GM12878 (cell line): Measurements from ENCODE around the gene PLVAP. TPM values are rescaled to one million over a fixed set of nuclear protein-coding genes. Genes with fewer than 3 reads are reported as not detected.

Source experiments
- ATAC-seq: fragments of 200-7000 bp; cut with Tn5 transposase; 3 replicates; pipeline ENCODE4 v1.9.1; 2020; ENCODE audit warnings: mild to moderate bottlenecking, moderate library complexity
- BruUV-seq: library from RNA; stranded (reverse); fragments of 400-500 nt; replicated peaks from 2 replicates; lab custom pipeline; 2021; lab: Mats Ljungman, UMichigan
- CTCF ChIA-PET: fragments of 300-600 bp; sonication (Branson Sonifier 250); formaldehyde crosslinking; extraction: SDS; loops from one replicate; lab custom pipeline; 2021; ENCODE audit warnings: inconsistent platforms; lab: Yijun Ruan, JAX
- POLR2A ChIA-PET: fragments of 350-600 bp; formaldehyde crosslinking; extraction: SDS; loops from one replicate; lab custom pipeline; 2021; ENCODE audit warnings: inconsistent platforms; lab: Charles Lee
- RAD21 ChIA-PET: fragments of 300-600 bp; sonication (Branson Sonifier 250); formaldehyde crosslinking; loops from one replicate; lab custom pipeline; 2023; ENCODE audit warnings: antibody characterized with exemption; ENCODE audit not compliant: unreplicated experiment; lab: Charles Lee
- SMC1A ChIA-PET: fragments of 300-600 bp; sonication (Branson Sonifier 250); formaldehyde crosslinking; loops from one replicate; lab custom pipeline; 2023; ENCODE audit not compliant: unreplicated experiment, uncharacterized antibody; lab: Charles Lee
- DNase-seq: peaks from one replicate; pipeline ENCODE4 v3.0.0-alpha.2; 2011; ENCODE audit warnings: low read depth, low spot score
- FAIRE-seq: peaks from 3 replicates; lab custom pipeline; 2011; peaks lifted over from hg19 to GRCh38; lab: Jason Lieb, UNC
- H2AFZ ChIP-seq: 2 replicates; pipeline ENCODE4 v1.6.0; 2011; ENCODE audit warnings: low read depth, low read length, control low read depth; ENCODE audit not compliant: control insufficient read depth
- H3K27ac ChIP-seq: 2 replicates; pipeline ENCODE4 v1.5.1; 2011; ENCODE audit warnings: control low read depth; ENCODE audit not compliant: control insufficient read depth, insufficient read depth
- H3K27me3 ChIP-seq, 2 experiments: replicated peaks in 1 of 2; 2 replicates each; pipeline versions ENCODE4 v1.6.0 to v1.6.1; 2011; ENCODE audit warnings: low read length in 1 of 2; ENCODE audit not compliant: control insufficient read depth in 2 of 2, insufficient read depth in 2 of 2
- H3K36me3 ChIP-seq, 2 experiments: 2 replicates each; pipeline ENCODE4 v1.5.1; 2011; ENCODE audit warnings: low read length in 1 of 2; ENCODE audit not compliant: control insufficient read depth in 2 of 2, insufficient read depth in 2 of 2
- H3K4me1 ChIP-seq: 2 replicates; pipeline ENCODE4 v1.6.1; 2011; ENCODE audit warnings: mild to moderate bottlenecking, low read length, moderate library complexity, mixed read lengths; ENCODE audit not compliant: control insufficient read depth, insufficient read depth
- H3K4me2 ChIP-seq: 2 replicates; pipeline ENCODE4 v1.6.0; 2011; ENCODE audit warnings: control low read depth; ENCODE audit not compliant: control insufficient read depth, insufficient read depth
- H3K4me3 ChIP-seq: fragments of 200-600 bp; sonication (generic); 2 replicates; pipeline ENCODE4 v1.5.1; 2016
- H3K79me2 ChIP-seq: 2 replicates; pipeline ENCODE4 v1.6.0; 2011; ENCODE audit warnings: low read length; ENCODE audit not compliant: control insufficient read depth, insufficient read depth
- H3K9ac ChIP-seq: 2 replicates; pipeline ENCODE4 v1.8.0; 2011; ENCODE audit warnings: low read length, control low read depth, mixed read lengths; ENCODE audit not compliant: control insufficient read depth, insufficient read depth
- H3K9me3 ChIP-seq: replicated peaks from 3 replicates; pipeline ENCODE4 v1.5.1; 2011; ENCODE audit warnings: mild to moderate bottlenecking, low read length; ENCODE audit not compliant: control insufficient read depth, insufficient read depth
- H4K20me1 ChIP-seq: 2 replicates; pipeline ENCODE4 v1.6.0; 2011; ENCODE audit not compliant: control insufficient read depth, insufficient read depth
- BMI1 ChIP-seq: fragments of 450-650 bp; IDR thresholded peaks from 2 replicates; pipeline ENCODE4 v1.6.1; 2016; ENCODE audit warnings: mild to moderate bottlenecking, moderate library complexity, borderline replicate concordance
- MXI1 ChIP-seq: fragments of 150-350 bp; IDR thresholded peaks from 2 replicates; pipeline ENCODE4 v1.6.1; 2011; ENCODE audit warnings: low read depth, mild to moderate bottlenecking, inconsistent platforms, low read length, improper control_type of control experiment
- NRF1 ChIP-seq: conservative IDR thresholded peaks from 2 replicates; pipeline ENCODE4 v1.6.1; 2011; ENCODE audit warnings: mild to moderate bottlenecking, low read depth, low read length, improper control_type of control experiment
- SUPT20H ChIP-seq: IDR thresholded peaks from 2 replicates; pipeline ENCODE4 v1.6.1; 2011; ENCODE audit warnings: low read depth, mild to moderate bottlenecking, low read length, moderate library complexity, borderline replicate concordance; ENCODE audit not compliant: control insufficient read depth
- YBX1 ChIP-seq: fragments of 450-650 bp; IDR thresholded peaks from 2 replicates; pipeline ENCODE4 v1.6.1; 2016; ENCODE audit warnings: antibody characterized with exemption
- ZNF274 ChIP-seq: IDR thresholded peaks from one replicate; pipeline ENCODE4 v1.8.0; 2011; ENCODE audit not compliant: insufficient read length, insufficient read depth
- ZNF384 ChIP-seq: IDR thresholded peaks from 2 replicates; pipeline ENCODE4 v1.6.1; 2012; ENCODE audit warnings: low read depth, mild to moderate bottlenecking, low read length, improper control_type of control experiment, borderline replicate concordance
- WGBS: methylation state at CpG from one replicate; pipeline ENCODE4 v1.1.6; 2016; ENCODE audit warnings: low lambda C conversion rate; ENCODE audit not compliant: insufficient replicate concordance, insufficient coverage; ENCODE audit errors: missing lambda C conversion rate; 5-methylcytosine and 5-hydroxymethylcytosine counted together
- in situ Hi-C: fragments of 300-500 bp; cut with MboI; formaldehyde crosslinking; loops from 9 replicates; pipeline ENCODE4 v1.14.3; 2018; ENCODE audit warnings: mixed read lengths
- intact Hi-C: fragments of 100-400 bp; cut with micrococcal nuclease; formaldehyde crosslinking; loops from one replicate; pipeline ENCODE4 v1.14.2; 2022; ENCODE audit not compliant: unreplicated experiment
- polyA plus RNA-seq, 11 experiments: library from polyadenylated mRNA; depleted of rRNA in 4 of 11; unstranded in 6 of 11; stranded (reverse) in 5 of 11; fragments of >200 nt; fragmentation: Nextera tagmentation in 4 of 11; fragmentation: Illumina TruSeq in 1 of 11; extraction: Ambion mirVana in 4 of 11; extraction: Trizol in 1 of 11; gene quantifications; 1 replicate in 1 of 11; 2 replicates in 10 of 11; pipeline versions ENCODE4 v1.2.1 to v1.2.3, GENCODE V29; 2011 to 2016; ENCODE audit warnings: inconsistent platforms in 2 of 11, missing spikeins in 2 of 11, low read depth in 1 of 11
- total RNA-seq, 4 experiments: library from RNA; depleted of rRNA in 3 of 4; stranded (reverse); fragments of >200 nt in 3 of 4; fragmentation: Illumina TruSeq in 1 of 4; extraction: Trizol in 1 of 4; gene quantifications; 2 replicates each; pipeline versions ENCODE4 v1.2.1 to v1.2.3, GENCODE V29; 2013 to 2021
- TF ChIP-seq, protein P1 (sequence below): IDR thresholded peaks from 2 replicates; pipeline ENCODE4 v1.6.1; 2011; ENCODE audit warnings: mild to moderate bottlenecking, low read depth, low read length, moderate library complexity; ENCODE audit not compliant: insufficient replicate concordance

The PLVAP gene
- total and polyA plus RNA-seq, 10 of the 15 experiments (the other 5 are each of a cell fraction or from before 2014, with no cell fraction given), result 0.03 to 0.54 (median 0.06) TPM; not detected in 4

DNA sequence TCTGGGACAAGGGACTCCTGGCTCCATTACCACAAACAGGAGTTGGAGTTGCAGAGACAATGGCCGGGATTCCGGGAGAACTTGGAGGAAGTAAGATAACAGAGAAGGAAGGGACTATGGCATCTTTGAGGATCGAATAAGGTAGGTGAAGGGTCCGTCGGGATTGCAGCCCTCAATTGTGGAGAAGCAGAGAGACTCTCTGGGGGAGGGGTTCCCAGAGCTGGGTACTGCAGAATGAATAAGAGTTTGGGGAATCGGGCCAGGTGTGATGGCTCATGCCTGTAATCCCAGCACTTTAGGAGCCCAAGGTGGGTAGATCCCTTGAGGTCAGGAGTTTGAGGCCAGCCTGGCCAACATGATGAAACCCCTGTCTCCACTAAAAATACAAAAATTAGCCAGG, 24.5 kb upstream of the PLVAP start:
- no peak for FAIRE-seq
- intact Hi-C loops, result no loop called here
- Histone ChIP-seq H3K4me2 (no peak overlapping the region), H3K36me3 (peaks cover 14 to 27% of the 10 kb centered on the region in 2 experiments), H4K20me1 (peaks cover 3% of the 10 kb centered on the region; the same call in 1 of the 2 replicates), H3K4me1 (peaks cover 6% of the 10 kb centered on the region), H3K9ac (no peak overlapping the region), H3K4me3 (no peak overlapping the region), H2AFZ (no peak overlapping the region), H3K9me3 (no peaks in the 10 kb centered on the region), H3K27ac (no peak overlapping the region), H3K79me2 (peaks cover 45% of the 10 kb centered on the region), H3K27me3 (no peaks in the 10 kb centered on the region)
- no TSS peak for BruUV-seq
- ChIA-PET SMC1A (no interaction called here), RAD21 (no interaction called here), POLR2A (no interaction called here), CTCF (no interaction called here)
- 96% methylated on average over 6 of the region's 6 CpGs for WGBS
- no peak for ATAC-seq
- TF ChIP-seq, protein P1, sequence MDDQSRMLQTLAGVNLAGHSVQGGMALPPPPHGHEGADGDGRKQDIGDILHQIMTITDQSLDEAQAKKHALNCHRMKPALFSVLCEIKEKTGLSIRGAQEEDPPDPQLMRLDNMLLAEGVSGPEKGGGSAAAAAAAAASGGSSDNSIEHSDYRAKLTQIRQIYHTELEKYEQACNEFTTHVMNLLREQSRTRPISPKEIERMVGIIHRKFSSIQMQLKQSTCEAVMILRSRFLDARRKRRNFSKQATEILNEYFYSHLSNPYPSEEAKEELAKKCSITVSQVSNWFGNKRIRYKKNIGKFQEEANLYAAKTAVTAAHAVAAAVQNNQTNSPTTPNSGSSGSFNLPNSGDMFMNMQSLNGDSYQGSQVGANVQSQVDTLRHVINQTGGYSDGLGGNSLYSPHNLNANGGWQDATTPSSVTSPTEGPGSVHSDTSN, result no peak
- TF ChIP-seq MXI1 (no peak), YBX1 (no peak), ZNF384 (no peak), NRF1 (no peak), ZNF274 (no peak), SUPT20H (no peak), BMI1 (no peak)
- no peak for DNase-seq
- in situ Hi-C loops, result no loop called here
